Stromal cell of bone marrow (primary cell): ENCODE results near the gene PLIN4.

Experiments
- DNase-seq: peaks from one replicate; pipeline ENCODE4 v3.0.0-alpha.2; 2012; ENCODE audit warnings: low read depth

The PLIN4 gene

GRCh38 chr19:4491446-4491845, 26.8 kb downstream of the PLIN4 start:
- DNase-seq, result no peak

GRCh38 chr19:4488496-4488895, 29.8 kb downstream of the PLIN4 start:
- DNase-seq, result no peak

GRCh38 chr19:4487572-4487971, 30.7 kb downstream of the PLIN4 start:
- DNase-seq, result no peak

- no peak for DNase-seq
These were observed 34.9 kb downstream of the PLIN4 start for GRCh38 chr19:4483385-4483784.

- no peak for DNase-seq
These were observed 35.4 kb downstream of the PLIN4 start for GRCh38 chr19:4482721-4483364.

- DNase-seq, result no peak
These were observed 41.1 kb downstream of the PLIN4 start for GRCh38 chr19:4477034-4477801.

- peak; percentile 31 for DNase-seq
These were observed 43.7 kb downstream of the PLIN4 start for GRCh38 chr19:4474514-4475022.

GRCh38 chr19:4473763-4474513, 44.3 kb downstream of the PLIN4 start:
- no peak for DNase-seq

- no peak for DNase-seq
These were observed 45.1 kb downstream of the PLIN4 start for GRCh38 chr19:4473011-4473762.

- DNase-seq, result no peak
These were observed 45.9 kb downstream of the PLIN4 start, which contains the start of gene HDGFL2 for GRCh38 chr19:4472174-4472974. TSS of gene HDGFL2 (plus strand) at chr19:4472297. CDS start at chr19:4472351, 54 bp downstream.

- DNase-seq, result peak; percentile 100
These were observed 46.7 kb downstream of the PLIN4 start for GRCh38 chr19:4471403-4472173.

- DNase-seq, result no peak
These were observed 50.5 kb downstream of the PLIN4 start for GRCh38 chr19:4467835-4468234.

GRCh38 chr19:4464815-4465581, 53.3 kb downstream of the PLIN4 start:
- DNase-seq, result no peak

- peak; percentile 96 for DNase-seq
These were observed 60.5 kb downstream of the PLIN4 start, which contains the start of gene UBXN6 for GRCh38 chr19:4457654-4458395. TSS of gene UBXN6 (minus strand) at chr19:4457794. CDS start at chr19:4457697, 97 bp downstream.

- peak; percentile 18 for DNase-seq
These were observed 61.2 kb downstream of the PLIN4 start for GRCh38 chr19:4456843-4457653.

GRCh38 chr19:4456476-4456842, 61.8 kb downstream of the PLIN4 start:
- DNase-seq, result peak; percentile 56

GRCh38 chr19:4455719-4456475, 62.4 kb downstream of the PLIN4 start:
- peak; percentile 51 for DNase-seq
